Upper lobe of left lung (tissue), 6 donors: ENCODE data around the gene RAB18. TPM values are rescaled to one million over a fixed set of nuclear protein-coding genes. Genes with fewer than 3 reads are reported as not detected.

Experiments used
- ATAC-seq, 2 donors: fragments of 200-7000 bp; cut with Tn5 transposase; one replicate each; pipeline ENCODE4 v1.9.1; 2022; ENCODE audit warnings: mild to moderate bottlenecking in 2 of 2, moderate library complexity in 2 of 2; ENCODE audit not compliant: low FRiP score in 2 of 2
- DNase-seq, 2 donors: peaks; one replicate each; pipeline ENCODE4 v3.0.0-alpha.2; 2019 to 2020
- H3K27ac ChIP-seq, 4 donors: fragments of 200-600 bp; sonication (generic); one replicate each; pipeline ENCODE4 v1.5.1; 2016 to 2019
- H3K27me3 ChIP-seq, 4 donors: fragments of 200-600 bp; sonication (generic); one replicate each; pipeline ENCODE4 v1.5.1; 2017 to 2019
- H3K36me3 ChIP-seq, 4 donors: fragments of 200-600 bp; sonication (generic); one replicate each; pipeline ENCODE4 v1.5.1; 2016 to 2019
- H3K4me1 ChIP-seq, 4 donors: fragments of 200-600 bp; sonication (generic); one replicate each; pipeline ENCODE4 v1.5.1; 2018 to 2019
- H3K4me3 ChIP-seq, 4 donors: fragments of 200-600 bp; sonication (generic); one replicate each; pipeline ENCODE4 v1.5.1; 2017 to 2019; ENCODE audit warnings: mild to moderate bottlenecking in 2 of 4, moderate library complexity in 1 of 4
- H3K9me3 ChIP-seq, 4 donors: fragments of 200-600 bp; sonication (generic); one replicate each; pipeline ENCODE4 v1.5.1; 2018 to 2019
- CTCF ChIP-seq, 6 experiments: fragments of 450-650 bp in 4 of 6; fragments of 200-600 bp in 2 of 6; sonication (generic) in 2 of 6; IDR thresholded peaks; one replicate each; pipeline ENCODE4 v1.5.1; 2016 to 2019; ENCODE audit warnings: antibody characterized with exemption in 6 of 6
- EP300 ChIP-seq, 4 donors: sonication (generic); formaldehyde crosslinking; IDR thresholded peaks; one replicate each; pipeline ENCODE4 v1.5.1; 2017; ENCODE audit warnings: antibody characterized with exemption in 4 of 4, control low read depth in 2 of 4
- POLR2A ChIP-seq, 4 donors: fragments of 450-650 bp; IDR thresholded peaks; one replicate each; pipeline ENCODE4 v1.5.1; 2016 to 2017; ENCODE audit warnings: antibody characterized with exemption in 4 of 4, mild to moderate bottlenecking in 2 of 4
- POLR2AphosphoS5 ChIP-seq, 2 donors: sonication (generic); formaldehyde crosslinking; IDR thresholded peaks; one replicate each; pipeline ENCODE4 v1.5.1; 2017; ENCODE audit warnings: antibody characterized with exemption in 2 of 2
- WGBS, 2 donors: methylation state at CpG; one replicate each; pipeline ENCODE4 v1.1.5; 2017 to 2018; 5-methylcytosine and 5-hydroxymethylcytosine counted together
- total RNA-seq, 6 donors: library from RNA; depleted of rRNA in 4 of 6; stranded (reverse); fragments of >200 nt in 4 of 6; gene quantifications; one replicate each; pipeline versions ENCODE4 v1.1.0 to v1.2.1, GENCODE V29; 2016 to 2021
- donor health status: DM: no; HTN: no; CAD: no; lungs with moderate emphysema.
- donor health status: DM: no; HTN: yes; CAD: no; lungs with severe emphysema.

RAB18 gene
- total RNA-seq, 6 donors from 2014 or later: 27.9 to 91.3 (median 45.0) TPM

- no peak overlapping the region for H3K27ac ChIP-seq
- DNase-seq (no peak), ATAC-seq (no peak)
- TF ChIP-seq POLR2A (IDR thresholded peaks at IDR 0.05): no peak
- no peak for TF ChIP-seq CTCF (IDR thresholded peaks at IDR 0.05)
- no peak for TF ChIP-seq POLR2AphosphoS5 (IDR thresholded peaks at IDR 0.05)
- no peak for TF ChIP-seq EP300 (IDR thresholded peaks at IDR 0.05)
- no peaks in the 10 kb centered on the region for H3K27me3 ChIP-seq
- 64 to 87% methylated on average over 2 of the region's 2 CpGs for WGBS, 2 donors
- H3K9me3 ChIP-seq: peaks cover 0 to 4% (median under 1%) of the 10 kb centered on the region in 4 donors
- no peaks in the 10 kb centered on the region for H3K4me1 ChIP-seq
- no peaks in the 10 kb centered on the region for H3K36me3 ChIP-seq
- no peak overlapping the region for H3K4me3 ChIP-seq
Observed at GRCh38 chr10:27485986-27486385, 18.1 kb upstream of the RAB18 start.

- Histone ChIP-seq H3K4me1 (no peaks in the 10 kb centered on the region), H3K9me3 (peaks cover 0 to 11% (median 2%) of the 10 kb centered on the region in 4 donors), H3K27ac (no peak overlapping the region), H3K4me3 (no peak overlapping the region), H3K27me3 (no peaks in the 10 kb centered on the region), H3K36me3 (no peaks in the 10 kb centered on the region)
- ATAC-seq (no peak), DNase-seq (no peak)
- TF ChIP-seq POLR2A (IDR thresholded peaks at IDR 0.05) (no peak), EP300 (IDR thresholded peaks at IDR 0.05) (no peak), CTCF (IDR thresholded peaks at IDR 0.05) (no peak), POLR2AphosphoS5 (IDR thresholded peaks at IDR 0.05) (no peak)
- WGBS, 2 donors: 82 to 85% methylated on average over 1 of the region's 1 CpG
Observed at GRCh38 chr10:27490807-27491206, 13.3 kb upstream of the RAB18 start.

GRCh38 chr10:27494116-27494805 lies 9.8 kb upstream of the RAB18 start:
- H3K36me3 ChIP-seq: no peaks in the 10 kb centered on the region
- no peak overlapping the region for H3K27ac ChIP-seq
- H3K4me1 ChIP-seq: no peaks in the 10 kb centered on the region
- TF ChIP-seq EP300 (IDR thresholded peaks at IDR 0.05) (no peak), CTCF (IDR thresholded peaks at IDR 0.05) (no peak), POLR2AphosphoS5 (IDR thresholded peaks at IDR 0.05) (no peak), POLR2A (IDR thresholded peaks at IDR 0.05) (no peak)
- no peak for ATAC-seq
- 50 to 67% methylated on average over 1 of the region's 1 CpG for whole genome bisulfite sequencing, 2 donors
- no peaks in the 10 kb centered on the region for H3K27me3 ChIP-seq
- no peak for DNase-seq
- no peak overlapping the region for H3K4me3 ChIP-seq
- peaks cover 0 to 11% (median 2%) of the 10 kb centered on the region in 4 donors for H3K9me3 ChIP-seq

- TF ChIP-seq POLR2AphosphoS5 (IDR thresholded peaks at IDR 0.05) (no peak), CTCF (IDR thresholded peaks at IDR 0.05) (no peak)
- no peak for DNase-seq
- H3K4me3 ChIP-seq: no peak overlapping the region
- H3K9me3 ChIP-seq: peaks cover 0 to 5% (median under 1%) of the 10 kb centered on the region in 4 donors
- H3K27me3 ChIP-seq: no peaks in the 10 kb centered on the region
- no peak overlapping the region for H3K27ac ChIP-seq
- no peaks in the 10 kb centered on the region for H3K36me3 ChIP-seq
- no peak for ATAC-seq
- 66 to 81% methylated on average over 3 to 4 of the region's 4 CpGs for WGBS, 2 donors
- no peaks in the 10 kb centered on the region for H3K4me1 ChIP-seq
Observed at GRCh38 chr10:27496137-27496536, 8.0 kb upstream of the RAB18 start.

GRCh38 chr10:27500096-27500495 lies 4.0 kb upstream of the RAB18 start:
- Histone ChIP-seq H3K27me3 (no peaks in the 10 kb centered on the region), H3K27ac (no peak overlapping the region), H3K9me3 (no peaks in the 10 kb centered on the region), H3K4me3 (no peak overlapping the region), H3K4me1 (peaks cover under 1 to 6% (median 2%) of the 10 kb centered on the region in 4 donors), H3K36me3 (no peaks in the 10 kb centered on the region)
- no peak for ATAC-seq
- DNase-seq: no peak
- TF ChIP-seq POLR2A (IDR thresholded peaks at IDR 0.05) (no peak), POLR2AphosphoS5 (IDR thresholded peaks at IDR 0.05) (no peak), EP300 (IDR thresholded peaks at IDR 0.05) (no peak), CTCF (IDR thresholded peaks at IDR 0.05) (no peak)
